Astrocyte of the hippocampus (primary cell): Measurements from ENCODE around the gene EGFL7.

Source experiments
- DNase-seq: peaks from one replicate; pipeline ENCODE4 v3.0.0; 2011; ENCODE audit warnings: low read depth, low spot score

EGFL7 gene

DNA sequence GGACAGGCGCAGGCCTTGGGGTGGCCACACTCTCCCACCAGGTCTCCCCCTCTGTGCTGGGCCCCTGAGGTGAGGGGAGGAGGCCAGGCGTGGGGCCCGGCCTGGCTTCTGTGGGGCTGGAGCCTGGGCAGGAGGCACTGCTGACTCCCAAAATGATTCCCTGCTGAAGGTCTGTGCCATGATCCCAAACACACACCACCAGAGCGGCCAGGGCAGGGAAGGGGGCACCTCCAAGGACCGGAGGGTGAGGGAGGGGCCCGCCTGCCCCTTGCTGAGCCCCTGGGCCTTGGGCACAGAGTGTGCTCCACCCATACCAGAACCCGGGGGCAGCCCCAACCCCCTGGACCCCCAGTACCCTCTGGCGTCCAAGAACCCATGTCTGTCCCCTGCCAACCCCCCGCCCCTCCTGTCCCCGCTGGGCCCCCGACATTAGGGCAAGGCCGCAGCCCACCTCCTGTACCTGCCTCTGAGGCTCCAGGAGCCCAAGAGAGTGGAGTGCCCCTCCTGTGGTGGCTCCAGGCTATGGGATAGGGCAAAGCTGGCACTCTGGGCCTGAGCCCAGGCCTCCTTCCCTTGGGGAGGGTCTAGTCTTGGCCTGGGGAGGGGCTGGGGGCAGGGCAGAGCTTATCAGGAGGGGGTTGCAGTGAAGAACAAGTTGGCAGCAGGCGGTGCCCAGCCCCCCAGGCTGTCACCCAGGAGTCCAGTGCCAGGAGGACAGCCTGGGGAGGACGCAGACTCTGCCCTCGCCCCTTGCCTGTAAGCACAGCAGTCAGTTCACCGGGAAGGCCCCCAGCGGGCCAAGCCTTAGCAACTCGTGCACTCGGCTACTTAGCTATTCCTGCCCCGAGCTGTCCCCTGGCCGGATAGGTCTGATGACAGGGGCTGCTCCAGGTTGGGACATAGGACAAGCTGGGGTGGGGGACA is 2.6 kb upstream of the EGFL7 start:
- no peak for DNase-seq

DNA sequence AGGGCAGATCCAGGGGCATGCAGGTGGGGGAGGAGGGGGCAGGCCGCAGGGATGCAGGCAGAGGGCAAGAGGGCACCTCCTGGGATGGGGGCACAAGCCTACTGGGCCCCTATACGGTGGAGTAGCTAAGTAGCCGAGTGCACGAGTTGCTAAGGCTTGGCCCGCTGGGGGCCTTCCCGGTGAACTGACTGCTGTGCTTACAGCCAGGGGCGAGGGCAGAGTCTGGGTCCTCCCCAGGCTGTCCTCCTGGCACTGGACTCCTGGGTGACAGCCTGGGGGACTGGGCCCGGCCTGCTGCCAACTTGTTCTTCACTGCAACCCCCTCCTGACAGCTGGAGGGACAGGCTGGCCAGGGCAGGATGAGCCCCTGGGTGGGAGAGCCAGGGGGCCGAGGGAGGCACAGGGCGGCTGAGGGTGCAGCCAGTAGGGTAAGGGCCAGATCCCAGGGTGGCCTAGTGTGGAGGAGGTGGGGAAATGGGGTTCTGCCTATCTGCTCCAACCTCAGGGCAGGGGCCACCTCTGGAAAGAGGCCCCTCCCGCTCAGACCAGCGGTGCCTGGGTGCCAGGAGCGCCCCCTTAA is 1.7 kb upstream of the EGFL7 start:
- DNase-seq = no peak

DNA sequence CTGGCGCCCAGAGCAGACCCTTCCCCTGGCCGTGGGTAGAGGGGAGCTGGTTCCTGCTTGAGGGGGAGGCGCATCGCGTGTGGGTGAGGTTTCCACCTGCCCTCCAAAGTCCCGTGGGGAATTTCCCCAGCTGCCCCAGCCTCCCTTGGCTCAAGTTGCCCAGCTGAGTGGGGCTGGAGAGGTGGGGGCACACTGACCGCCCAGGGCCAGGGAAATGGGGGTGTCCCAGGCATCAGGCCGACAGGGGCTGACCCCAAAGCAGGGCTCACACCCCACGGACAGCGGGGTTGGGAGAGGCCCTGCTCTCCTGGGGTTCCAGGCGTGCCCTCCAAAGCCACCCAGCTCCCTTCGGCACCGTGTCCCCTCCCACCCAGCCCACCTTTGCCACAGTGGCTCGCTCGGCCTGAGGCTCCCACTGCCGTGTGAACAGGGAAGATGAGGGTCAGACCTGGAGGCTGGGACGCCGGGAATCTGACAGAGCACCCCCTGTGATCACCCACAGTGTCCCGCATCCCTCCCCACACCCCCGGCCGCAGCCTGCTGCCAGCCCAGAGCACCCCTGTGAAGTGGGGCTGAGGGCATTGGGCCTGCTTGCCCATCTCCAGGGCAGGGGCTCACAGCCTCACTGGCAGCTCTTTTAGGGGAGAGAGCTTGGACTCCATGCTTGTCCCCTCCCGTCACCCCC is 933 bp upstream of the EGFL7 start:
- DNase-seq = no peak

DNA sequence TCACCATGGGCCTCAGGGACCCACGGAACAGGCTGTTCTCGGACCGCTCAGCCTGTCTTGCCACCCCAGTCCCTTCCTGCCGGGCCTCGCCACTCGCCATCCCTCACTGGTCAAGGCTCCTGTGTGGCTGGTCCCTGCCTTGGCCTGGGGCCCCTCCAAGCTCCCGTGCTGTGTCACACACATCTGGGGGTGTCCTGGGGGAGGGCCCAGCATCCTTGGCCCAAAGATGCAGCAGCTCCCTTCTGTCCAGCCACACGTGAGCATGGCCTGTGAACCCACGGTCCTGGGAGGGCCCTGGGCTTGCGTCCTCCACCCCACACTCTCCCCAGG is 425 bp upstream of the EGFL7 start:
- DNase-seq = no peak

DNA sequence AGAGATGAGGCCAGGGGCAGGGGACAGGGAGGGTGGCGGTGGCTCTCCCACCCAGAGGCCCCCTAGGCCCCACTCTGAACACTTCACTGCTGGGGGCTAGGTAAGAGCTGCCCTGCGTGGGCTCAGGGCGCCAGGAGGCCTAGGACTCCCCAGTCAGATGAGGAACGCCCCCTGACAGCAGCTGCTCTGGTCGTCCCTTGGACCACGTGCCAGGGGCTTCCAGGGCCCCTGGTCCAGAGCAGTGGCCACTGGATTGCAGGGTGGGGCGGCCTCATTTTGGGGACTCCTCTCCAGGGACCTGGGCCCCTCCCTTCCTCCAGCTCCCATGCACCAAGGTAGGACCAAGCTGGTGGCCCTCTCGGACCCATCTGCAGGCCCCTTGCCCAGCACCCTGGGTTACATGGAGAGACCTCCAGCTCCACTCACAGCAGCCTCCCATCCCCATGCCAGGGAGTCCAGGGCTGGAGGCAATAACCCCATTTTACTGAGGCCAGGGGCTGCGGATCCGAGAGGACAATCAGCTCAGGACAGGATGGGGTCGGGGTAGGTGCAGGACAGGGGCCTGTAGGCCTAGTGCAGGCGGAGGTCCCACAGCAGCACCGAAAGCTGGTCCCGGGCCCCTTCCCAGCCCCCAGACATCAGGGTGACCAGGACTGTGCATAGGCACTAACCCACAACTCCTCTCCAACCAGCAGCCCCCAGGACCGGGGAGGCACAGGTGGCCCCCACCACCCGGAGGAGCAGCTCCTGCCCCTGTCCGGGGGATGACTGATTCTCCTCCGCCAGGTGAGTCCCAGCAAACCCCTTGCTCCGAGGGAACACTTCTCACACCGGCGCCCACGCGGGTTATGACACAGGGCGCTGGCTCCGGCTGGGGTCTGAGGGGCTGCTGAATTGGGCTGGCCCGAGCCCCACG is 1.5 kb downstream of the EGFL7 start:
- no peak for DNase-seq

DNA sequence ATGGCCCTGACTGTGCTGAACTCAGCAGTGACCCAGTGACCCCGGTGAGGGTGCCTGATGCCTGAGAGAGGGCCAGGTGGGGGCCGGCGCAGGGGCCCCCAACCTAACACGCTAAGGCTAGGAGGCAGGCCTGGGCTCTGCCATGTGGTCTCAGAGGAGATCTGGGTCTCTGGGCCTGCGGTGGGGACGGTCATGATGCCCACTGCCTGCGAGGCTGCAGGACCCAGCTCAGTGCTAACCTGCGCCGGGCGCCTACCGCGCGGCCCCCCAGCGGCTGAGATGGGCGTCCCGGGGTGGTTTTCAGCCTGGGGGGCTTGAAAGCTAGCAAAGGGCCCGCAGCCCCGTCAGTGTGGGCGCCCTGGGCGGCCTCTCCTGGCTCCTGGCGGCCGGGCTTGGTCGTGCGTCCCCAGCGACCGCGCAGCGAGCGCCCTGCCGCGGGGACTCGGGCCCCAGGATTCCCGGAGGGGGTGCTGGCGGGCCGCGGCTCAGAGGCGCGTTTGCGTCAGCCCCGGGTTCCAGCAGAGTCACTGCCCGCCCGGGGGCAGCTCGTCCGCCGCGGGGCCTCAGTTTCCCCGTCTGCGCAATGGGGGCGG is 2.5 kb downstream of the EGFL7 start:
- peak; percentile 47 for DNase-seq

DNA sequence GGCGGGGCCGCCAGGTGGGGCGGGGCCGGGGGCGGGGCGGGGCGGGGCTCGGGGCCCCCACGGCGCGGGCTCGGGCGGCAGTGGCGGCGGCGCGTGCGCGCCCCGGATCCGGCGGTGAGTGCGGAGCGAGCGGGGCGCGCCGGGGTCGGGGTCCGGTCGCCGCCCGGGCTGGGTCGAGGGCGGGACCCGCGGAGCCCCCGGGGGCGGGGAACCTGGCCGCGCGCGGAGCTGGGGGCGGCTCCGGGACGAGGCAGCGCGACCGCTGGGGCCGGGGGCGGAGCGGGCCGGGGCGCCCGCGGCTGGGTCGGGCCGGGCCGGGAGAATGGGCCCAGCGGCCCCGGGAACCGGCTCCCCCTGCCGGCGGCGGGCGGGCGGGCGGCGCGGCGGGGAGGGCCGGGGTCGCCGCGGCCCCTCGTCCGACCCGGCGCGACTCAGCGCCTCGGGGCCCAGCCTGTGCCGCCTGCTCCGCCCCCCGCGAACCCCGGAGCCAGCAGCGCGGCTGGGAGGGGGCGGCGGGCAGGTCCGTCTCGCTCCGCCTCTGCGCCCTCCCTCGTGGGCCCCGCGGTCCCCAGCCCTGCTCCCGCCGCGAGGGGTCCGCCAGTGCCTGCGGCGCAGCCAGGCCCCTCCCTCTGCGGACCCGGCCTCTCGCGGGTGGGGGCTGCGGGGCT is 3.1 kb downstream of the EGFL7 start:
- peak; percentile 37 for DNase-seq

DNA sequence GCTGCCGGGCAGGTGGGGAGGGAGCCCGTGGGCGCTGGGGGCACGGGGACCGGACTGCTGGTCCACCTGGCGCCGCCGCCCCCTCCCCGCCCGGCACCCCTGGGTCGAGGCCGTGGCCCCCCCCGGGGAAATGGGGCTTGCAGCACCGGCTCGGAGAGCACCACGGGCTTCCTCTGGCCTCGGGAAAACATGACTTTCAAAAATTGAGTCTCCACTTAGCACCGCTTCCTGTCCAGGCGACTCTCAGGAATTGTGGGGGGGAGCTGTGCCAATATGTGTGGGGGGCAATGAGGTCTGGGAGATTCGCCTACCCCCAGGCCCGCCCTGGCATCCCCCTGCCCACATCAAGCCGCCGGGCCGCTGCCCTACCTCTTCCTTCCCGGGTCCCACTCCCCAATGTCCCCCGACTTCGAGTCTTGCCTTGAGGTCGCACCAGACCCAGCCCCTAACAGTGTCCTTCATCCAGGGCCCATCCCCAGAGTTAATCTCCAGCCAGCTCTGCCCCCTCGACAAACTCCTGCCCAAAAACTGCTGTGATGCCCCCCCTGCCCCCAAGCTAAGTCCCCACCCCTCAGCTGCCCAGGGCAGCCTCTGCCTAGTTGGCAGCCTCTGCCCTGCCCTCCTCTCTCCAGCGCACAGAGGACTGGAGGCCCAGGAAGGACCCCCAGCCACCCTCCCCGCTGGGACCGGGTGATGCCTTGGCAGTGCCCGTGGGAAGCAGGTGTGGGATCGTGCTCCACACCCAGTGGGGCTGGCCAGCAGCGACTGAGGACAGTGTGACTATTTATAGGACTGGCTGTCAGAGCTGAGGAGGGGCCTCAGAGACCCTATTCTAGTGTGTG is 3.9 kb downstream of the EGFL7 start:
- no peak for DNase-seq

DNA sequence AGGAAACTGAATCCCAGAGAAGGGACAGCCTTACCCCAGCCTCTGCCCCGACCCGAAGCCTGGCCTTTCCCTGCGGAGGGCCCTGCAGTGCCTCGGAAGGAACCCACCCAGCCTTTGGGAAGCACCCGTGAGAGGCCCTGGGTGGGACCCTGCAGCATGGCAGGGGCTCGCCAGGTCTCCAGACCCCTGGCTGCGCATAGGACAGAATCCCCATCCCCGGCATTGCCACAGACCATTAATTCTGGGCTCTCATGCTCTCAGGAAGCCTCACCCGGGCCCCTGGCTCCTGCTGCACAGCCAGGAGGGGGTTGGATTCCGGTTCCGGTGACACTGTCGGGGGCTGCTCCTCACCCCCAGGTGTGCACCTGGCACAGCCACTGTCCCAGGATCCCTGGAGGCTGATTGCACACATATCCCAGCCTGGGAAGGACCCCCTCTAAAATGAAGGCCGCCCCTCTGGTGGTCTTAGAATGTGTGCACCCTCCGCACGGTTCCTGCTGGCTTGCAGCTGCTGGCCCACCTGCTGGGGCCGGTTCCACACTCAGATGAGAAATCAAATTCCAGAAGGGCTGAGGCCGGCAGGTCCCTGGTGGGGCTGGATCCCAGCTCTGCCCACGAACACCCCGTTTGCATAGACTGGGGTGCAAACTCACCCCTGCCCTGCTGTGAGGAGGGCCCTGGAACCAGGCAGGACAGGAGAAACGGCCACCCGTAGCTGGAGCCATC is 4.7 kb downstream of the EGFL7 start:
- no peak for DNase-seq

DNA sequence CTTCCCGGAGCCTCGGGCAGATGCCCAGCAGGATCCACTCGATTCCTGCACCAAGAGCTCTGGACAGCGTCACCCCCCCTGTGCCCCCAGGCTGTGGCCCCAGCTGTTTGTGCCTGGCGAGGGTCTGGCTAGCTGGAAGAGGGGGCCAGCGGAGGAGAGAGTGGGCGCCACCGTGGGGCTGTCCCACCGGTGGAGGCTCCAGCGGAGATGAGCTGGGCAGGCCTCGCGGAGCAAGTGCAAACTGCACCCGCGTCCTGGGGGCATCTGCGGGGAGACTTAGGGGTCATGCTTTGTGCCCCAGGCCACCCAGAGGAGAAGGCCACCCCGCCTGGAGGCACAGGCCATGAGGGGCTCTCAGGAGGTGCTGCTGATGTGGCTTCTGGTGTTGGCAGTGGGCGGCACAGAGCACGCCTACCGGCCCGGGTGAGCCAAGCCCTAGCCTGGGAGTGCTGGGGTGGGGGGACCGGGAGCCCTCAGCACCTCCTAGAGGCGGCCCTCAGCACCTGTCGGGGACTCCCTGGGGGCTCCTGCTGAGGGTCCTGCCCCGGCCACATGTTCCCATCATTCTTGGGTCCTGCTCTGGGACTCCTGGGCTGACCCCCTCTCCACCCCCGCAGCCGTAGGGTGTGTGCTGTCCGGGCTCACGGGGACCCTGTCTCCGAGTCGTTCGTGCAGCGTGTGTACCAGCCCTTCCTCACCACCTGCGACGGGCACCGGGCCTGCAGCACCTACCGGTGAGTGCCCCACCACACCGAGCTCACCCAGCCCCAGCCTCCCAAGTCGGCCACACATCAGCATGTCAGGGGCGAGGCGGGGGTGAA is 5.4 kb downstream of the EGFL7 start:
- no peak for DNase-seq

DNA sequence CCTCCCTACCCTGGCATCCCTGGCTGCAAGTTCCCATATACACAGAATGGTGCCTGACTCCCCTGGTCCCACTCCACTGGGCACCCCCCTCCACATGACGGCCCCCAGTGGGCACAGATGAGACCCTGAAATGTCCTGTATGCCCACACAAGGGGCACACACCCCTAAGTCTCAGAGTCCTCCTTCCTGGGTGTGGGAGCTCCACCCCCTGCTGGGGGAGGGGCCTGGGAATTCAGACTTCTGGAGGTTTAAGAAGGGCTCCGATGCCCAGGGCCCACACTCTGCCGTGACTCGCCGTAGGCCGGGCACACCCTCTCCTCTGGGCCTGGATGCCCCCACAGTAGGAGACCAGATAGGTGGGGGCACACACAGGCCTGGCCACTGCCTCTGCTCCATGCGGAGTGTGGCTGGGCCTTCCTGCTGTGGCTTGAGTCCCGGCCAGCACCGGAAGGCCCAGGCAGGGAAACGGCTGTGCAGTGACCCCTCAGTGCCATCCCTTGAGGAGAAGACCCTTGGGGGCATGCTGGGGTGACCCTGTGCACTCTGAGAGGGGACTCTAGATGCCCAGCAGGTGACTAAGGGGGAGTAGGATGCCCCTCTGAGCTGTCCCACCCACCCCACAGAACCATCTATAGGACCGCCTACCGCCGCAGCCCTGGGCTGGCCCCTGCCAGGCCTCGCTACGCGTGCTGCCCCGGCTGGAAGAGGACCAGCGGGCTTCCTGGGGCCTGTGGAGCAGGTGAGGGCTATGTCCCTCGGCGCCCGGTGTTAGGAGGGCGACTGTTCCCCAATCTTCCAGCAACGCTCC is 6.5 kb downstream of the EGFL7 start:
- DNase-seq = peak; percentile 26

DNA sequence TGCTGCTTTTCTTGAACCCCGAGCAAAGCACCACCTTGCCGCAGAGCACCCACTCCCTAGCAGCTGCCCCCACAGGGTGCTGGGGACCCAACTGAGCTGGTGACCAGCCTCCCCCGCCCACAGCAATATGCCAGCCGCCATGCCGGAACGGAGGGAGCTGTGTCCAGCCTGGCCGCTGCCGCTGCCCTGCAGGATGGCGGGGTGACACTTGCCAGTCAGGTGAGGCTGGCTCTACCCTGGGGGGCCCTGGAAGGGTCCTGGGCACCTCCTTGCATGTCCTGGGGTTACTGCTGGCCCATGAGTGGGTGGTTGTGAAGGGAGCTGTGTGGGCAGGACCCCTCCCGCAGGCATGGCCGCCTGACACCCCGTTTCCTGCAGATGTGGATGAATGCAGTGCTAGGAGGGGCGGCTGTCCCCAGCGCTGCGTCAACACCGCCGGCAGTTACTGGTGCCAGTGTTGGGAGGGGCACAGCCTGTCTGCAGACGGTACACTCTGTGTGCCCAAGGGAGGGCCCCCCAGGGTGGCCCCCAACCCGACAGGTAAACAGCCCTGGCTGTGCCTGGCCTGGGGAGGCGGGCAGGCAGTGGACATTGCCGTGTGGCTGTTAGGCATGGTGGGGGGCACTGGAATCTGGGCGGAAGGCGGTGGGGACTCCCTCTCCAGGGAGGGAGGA is 7.2 kb downstream of the EGFL7 start:
- DNase-seq = no peak

DNA sequence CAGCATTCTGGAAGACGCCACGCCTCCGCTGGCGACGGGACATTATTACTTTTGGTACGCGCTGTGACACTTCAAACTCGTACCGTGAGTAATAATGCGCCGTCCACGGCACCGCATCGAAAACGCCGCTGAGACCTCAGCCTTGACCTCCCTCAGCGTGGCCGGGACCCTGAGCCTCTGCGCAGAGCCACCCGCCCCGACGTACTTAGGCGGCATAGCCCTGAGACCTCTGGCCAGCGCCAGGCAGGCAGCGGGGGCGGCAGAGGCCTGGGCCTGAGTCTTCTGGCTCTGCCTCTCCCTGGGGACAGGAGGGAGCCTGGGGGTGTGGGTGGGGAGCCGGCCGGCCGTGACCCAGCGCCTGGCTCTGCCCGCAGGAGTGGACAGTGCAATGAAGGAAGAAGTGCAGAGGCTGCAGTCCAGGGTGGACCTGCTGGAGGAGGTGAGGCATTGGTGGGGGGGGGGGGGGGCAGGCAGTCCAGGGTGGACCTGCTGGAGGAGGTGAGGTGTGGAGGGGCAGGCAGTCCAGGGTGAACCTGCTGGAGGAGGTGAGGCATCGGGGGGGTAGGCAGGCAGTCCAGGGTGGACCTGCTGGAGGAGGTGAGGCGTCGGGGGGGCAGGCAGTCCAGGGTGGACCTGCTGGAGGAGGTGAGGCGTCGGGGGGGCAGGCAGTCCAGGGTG is 8.0 kb downstream of the EGFL7 start:
- DNase-seq = no peak

DNA sequence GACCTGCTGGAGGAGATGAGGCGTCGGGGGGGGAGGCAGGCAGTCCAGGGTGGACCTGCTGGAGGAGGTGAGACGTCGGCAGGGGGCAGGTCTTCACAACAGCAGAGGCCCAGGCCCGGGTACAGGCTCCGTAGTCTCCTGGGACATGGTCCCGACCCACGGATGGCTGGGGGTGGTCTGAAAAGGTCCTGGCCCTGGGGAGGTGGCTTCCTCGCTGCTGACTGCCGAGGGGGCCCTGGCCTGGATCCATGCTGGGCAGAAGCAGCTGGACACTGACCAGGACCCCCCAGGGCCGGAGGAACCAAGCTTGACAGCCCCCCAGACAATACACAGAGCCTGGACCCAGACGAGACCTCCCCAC is 8.5 kb downstream of the EGFL7 start:
- DNase-seq = no peak

DNA sequence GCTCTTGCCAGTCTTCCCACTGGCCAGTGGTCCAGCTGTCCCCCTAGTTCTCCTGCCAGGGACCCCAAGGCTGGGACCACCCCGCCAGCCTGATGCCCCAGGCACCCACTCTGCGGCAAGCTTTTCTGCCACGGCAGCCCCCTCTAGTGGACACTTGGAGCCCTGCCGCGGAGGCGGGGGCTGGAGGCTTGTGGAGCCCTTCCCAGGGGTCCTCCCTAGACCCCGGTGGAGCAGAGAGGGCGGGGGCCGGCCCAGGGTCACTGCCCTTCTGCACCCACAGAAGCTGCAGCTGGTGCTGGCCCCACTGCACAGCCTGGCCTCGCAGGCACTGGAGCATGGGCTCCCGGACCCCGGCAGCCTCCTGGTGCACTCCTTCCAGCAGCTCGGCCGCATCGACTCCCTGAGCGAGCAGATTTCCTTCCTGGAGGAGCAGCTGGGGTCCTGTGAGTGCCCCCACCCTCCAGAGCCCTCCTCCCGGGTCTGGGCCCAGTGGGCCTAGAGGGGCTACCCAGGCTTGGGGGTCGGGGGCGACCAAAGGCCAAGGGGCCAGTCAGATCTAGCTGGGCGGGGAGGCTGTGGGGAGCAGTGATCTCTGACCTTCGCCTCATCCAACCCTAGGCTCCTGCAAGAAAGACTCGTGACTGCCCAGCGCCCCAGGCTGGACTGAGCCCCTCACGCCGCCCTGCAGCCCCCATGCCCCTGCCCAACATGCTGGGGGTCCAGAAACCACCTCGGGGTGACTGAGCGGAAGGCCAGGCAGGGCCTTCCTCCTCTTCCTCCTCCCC is 9.1 kb downstream of the EGFL7 start:
- peak; percentile 48 for DNase-seq
